HEK293T (cell line): Measurements from ENCODE around the gene HMGXB4.

Experiments used
- CTCF ChIA-PET: fragments of 350-600 bp; formaldehyde crosslinking; extraction: SDS; loops from one replicate; lab custom pipeline; 2021; ENCODE audit warnings: antibody characterized with exemption, inconsistent platforms; lab: Yijun Ruan, JAX
- POLR2A ChIA-PET: fragments of 350-600 bp; formaldehyde crosslinking; extraction: SDS; loops from one replicate; lab custom pipeline; 2020; ENCODE audit warnings: antibody characterized with exemption, inconsistent platforms; lab: Yijun Ruan, JAX
- DNase-seq: peaks from one replicate; pipeline ENCODE4 v3.0.0; 2012; ENCODE audit warnings: mixed read lengths; ENCODE audit errors: extremely low spot score
- ARNT ChIP-seq: fragments of 450-650 bp; IDR thresholded peaks from 2 replicates; pipeline ENCODE4 v1.6.1; 2017; ENCODE audit warnings: mild to moderate bottlenecking
- BHLHE40 ChIP-seq: fragments of 450-650 bp; IDR thresholded peaks from 2 replicates; pipeline ENCODE4 v1.6.1; 2016; ENCODE audit warnings: mild to moderate bottlenecking, moderate library complexity, borderline replicate concordance
- CTBP1 ChIP-seq: fragments of 450-650 bp; IDR thresholded peaks from 2 replicates; pipeline ENCODE4 v1.6.1; 2016; ENCODE audit warnings: borderline replicate concordance
- ELF4 ChIP-seq: fragments of 450-650 bp; IDR thresholded peaks from 2 replicates; pipeline ENCODE4 v1.6.1; 2017; ENCODE audit warnings: antibody characterized with exemption
- FOXA1 ChIP-seq: fragments of 450-650 bp; IDR thresholded peaks from 2 replicates; pipeline ENCODE4 v1.6.1; 2016; ENCODE audit warnings: mild to moderate bottlenecking
- FOXK2 ChIP-seq: fragments of 450-650 bp; IDR thresholded peaks from 2 replicates; pipeline ENCODE4 v1.6.1; 2016; ENCODE audit warnings: mild to moderate bottlenecking
- FOXM1 ChIP-seq: fragments of 450-650 bp; IDR thresholded peaks from 2 replicates; pipeline ENCODE4 v1.6.1; 2017; ENCODE audit warnings: mild to moderate bottlenecking, borderline replicate concordance
- HDGF ChIP-seq: fragments of 450-650 bp; IDR thresholded peaks from 2 replicates; pipeline ENCODE4 v1.6.1; 2017; ENCODE audit warnings: antibody characterized with exemption, borderline replicate concordance
- L3MBTL2 ChIP-seq: fragments of 450-650 bp; conservative IDR thresholded peaks from 2 replicates; pipeline ENCODE4 v1.6.1; 2016; ENCODE audit warnings: mild to moderate bottlenecking
- LEF1 ChIP-seq: fragments of 450-650 bp; IDR thresholded peaks from 2 replicates; pipeline ENCODE4 v1.6.1; 2017; ENCODE audit warnings: mild to moderate bottlenecking, borderline replicate concordance
- NFRKB ChIP-seq: fragments of 450-650 bp; IDR thresholded peaks from 2 replicates; pipeline ENCODE4 v1.6.1; 2016; ENCODE audit warnings: mild to moderate bottlenecking, moderate library complexity
- SP1 ChIP-seq: fragments of 450-650 bp; IDR thresholded peaks from 2 replicates; pipeline ENCODE4 v1.6.1; 2017
- SUZ12 ChIP-seq: fragments of 450-650 bp; IDR thresholded peaks from 2 replicates; pipeline ENCODE4 v1.6.1; 2016; ENCODE audit warnings: mild to moderate bottlenecking
- TARDBP ChIP-seq: fragments of 450-650 bp; IDR thresholded peaks from 2 replicates; pipeline ENCODE4 v1.6.1; 2016
- ZNF384 ChIP-seq: fragments of 450-650 bp; IDR thresholded peaks from 2 replicates; pipeline ENCODE4 v1.6.1; 2016
- TF ChIP-seq, protein P1 (sequence below): fragments of 450-650 bp; IDR thresholded peaks from 2 replicates; pipeline ENCODE4 v1.6.1; 2016

The HMGXB4 gene

DNA sequence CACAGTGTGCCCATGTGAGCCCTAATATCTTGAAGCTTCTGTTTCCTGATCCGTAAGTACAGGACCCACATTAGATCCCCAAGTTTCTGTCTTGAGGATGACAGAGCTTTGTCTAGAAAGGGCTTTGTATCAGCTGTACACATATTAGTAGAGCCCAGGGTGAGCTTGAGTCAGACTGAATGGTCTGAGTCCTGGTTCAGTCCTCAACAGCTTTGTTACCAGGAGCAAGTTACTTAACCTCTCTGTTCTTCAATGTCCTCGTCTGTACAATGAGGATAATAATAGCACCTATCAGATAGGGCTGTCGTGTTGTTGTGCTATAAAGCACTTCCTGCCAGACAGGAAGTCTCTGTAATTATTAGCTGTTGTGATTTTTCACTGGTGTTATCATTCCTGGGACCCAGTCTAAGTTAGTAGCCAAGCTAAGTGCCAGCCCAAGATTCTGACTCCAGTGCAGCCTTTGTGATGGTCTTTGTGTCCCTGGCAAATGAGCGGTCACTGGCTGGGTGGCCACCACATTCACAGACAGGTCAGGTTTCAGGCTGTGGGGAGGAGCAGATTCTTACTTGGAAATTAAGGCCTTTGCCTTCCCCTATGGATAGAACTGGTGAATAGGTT lies 49.2 kb downstream of the HMGXB4 start:
- no peak for DNase-seq
- CTCF ChIA-PET, result no interaction called here
- TF ChIP-seq, protein P1, sequence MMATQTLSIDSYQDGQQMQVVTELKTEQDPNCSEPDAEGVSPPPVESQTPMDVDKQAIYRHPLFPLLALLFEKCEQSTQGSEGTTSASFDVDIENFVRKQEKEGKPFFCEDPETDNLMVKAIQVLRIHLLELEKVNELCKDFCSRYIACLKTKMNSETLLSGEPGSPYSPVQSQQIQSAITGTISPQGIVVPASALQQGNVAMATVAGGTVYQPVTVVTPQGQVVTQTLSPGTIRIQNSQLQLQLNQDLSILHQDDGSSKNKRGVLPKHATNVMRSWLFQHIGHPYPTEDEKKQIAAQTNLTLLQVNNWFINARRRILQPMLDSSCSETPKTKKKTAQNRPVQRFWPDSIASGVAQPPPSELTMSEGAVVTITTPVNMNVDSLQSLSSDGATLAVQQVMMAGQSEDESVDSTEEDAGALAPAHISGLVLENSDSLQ, result no peak
- TF ChIP-seq BHLHE40, result no peak
- no peak for TF ChIP-seq HDGF
- TF ChIP-seq ELF4, result no peak
- TF ChIP-seq SP1, result no peak
- no peak for TF ChIP-seq TARDBP
- no peak for TF ChIP-seq FOXM1
- no peak for TF ChIP-seq L3MBTL2
- no peak for TF ChIP-seq CTBP1
- POLR2A ChIA-PET, result interaction anchor here (0.8 kb wide), 1 partner anchor 31 kb away, joined by 3 read pairs; no protein-coding TSS in a partner anchor

DNA sequence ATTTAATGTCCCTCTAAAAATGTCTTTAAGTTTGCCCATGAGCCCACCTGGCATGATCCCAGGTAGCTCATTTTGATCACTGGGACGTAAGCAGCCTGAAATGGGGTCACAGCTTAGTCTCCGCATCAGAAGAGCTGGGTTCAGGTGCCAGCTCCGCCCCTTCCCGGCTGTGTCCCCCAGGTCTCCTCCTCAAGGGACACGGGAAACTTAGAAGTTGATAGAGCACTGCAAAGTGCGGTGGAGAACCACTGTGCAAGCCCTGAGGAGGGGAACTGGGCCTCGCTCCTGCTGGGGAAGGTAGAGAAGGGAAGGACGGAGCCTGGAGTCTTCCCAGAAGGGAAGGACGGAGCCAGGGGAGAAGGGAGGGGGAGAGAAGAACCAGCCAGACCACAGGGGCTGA lies 50.1 kb downstream of the HMGXB4 start:
- CTCF ChIA-PET, result no interaction called here
- DNase-seq, result no peak
- TF ChIP-seq, protein P1, result no peak
- POLR2A ChIA-PET, result interaction anchor here (0.8 to 1.9 kb wide), 2 partner anchors 8 to 30 kb away, joined by 3 to 6 read pairs; partner anchors contain the start of gene TOM1

DNA sequence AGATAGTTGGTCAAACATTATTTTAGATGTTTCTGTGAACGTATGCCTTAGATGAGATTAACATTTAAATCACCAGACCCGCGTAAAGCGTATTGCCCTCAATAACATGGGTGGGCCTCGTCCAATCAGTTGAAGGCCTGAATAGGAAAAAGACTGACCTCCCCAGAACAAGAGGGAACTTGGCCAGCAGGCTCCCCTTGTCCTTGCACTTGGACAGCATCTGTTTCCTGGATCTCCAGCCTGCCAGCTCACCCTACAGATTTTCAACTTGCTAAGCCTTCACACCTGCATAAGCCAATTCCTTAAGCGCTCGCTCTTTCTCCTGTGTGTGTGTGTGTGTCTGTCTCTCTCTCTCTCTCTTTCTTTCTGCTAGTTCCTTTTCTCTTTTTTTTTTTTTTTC lies 50.6 kb downstream of the HMGXB4 start:
- TF ChIP-seq ARNT, result no peak
- no peak for TF ChIP-seq HDGF
- no peak for TF ChIP-seq SP1
- TF ChIP-seq ELF4, result no peak
- TF ChIP-seq FOXK2, result no peak
- TF ChIP-seq BHLHE40, result no peak
- no peak for TF ChIP-seq FOXM1
- no peak for TF ChIP-seq CTBP1
- TF ChIP-seq NFRKB, result no peak
- no peak for TF ChIP-seq FOXA1
- no peak for TF ChIP-seq ZNF384
- TF ChIP-seq L3MBTL2, result no peak
- TF ChIP-seq SUZ12, result no peak
- TF ChIP-seq LEF1, result no peak
- CTCF ChIA-PET, result no interaction called here
- POLR2A ChIA-PET, result interaction anchor here (1.9 kb wide), 1 partner anchor 8 kb away, joined by 6 read pairs; the partner anchor contains the start of gene TOM1
- no peak for DNase-seq

DNA sequence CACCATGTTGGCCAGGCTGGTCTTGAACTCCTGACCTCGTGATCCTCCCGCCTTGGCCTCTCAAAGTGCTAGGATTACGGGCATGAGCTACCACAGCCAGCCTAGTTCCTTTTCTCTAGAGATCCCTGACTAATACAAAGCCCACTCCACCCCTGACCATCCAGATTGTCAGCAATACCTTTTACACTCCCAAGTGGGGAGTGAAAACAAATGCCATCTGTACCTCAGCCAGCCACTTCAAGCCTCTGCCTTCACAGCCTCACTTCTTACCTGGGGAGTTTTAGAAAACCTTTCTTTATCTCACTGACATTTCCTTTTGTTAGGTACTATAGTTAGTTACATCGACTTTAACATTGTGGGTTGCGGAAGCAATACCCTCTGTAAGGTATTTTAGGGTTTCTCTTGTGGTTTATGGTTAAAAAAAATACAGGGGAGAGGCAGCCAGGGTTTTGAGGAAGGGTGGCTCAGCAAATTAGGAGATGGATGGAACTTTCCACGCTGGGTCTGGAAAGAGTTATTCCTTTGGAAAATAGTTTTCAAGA lies 51.3 kb downstream of the HMGXB4 start:
- CTCF ChIA-PET, result no interaction called here
- TF ChIP-seq ARNT (no peak), ELF4 (no peak), SUZ12 (no peak)
- no peak for DNase-seq
- POLR2A ChIA-PET, result interaction anchor here (1.9 kb wide), 1 partner anchor 9 kb away, joined by 6 read pairs; the partner anchor contains the start of gene TOM1

DNA sequence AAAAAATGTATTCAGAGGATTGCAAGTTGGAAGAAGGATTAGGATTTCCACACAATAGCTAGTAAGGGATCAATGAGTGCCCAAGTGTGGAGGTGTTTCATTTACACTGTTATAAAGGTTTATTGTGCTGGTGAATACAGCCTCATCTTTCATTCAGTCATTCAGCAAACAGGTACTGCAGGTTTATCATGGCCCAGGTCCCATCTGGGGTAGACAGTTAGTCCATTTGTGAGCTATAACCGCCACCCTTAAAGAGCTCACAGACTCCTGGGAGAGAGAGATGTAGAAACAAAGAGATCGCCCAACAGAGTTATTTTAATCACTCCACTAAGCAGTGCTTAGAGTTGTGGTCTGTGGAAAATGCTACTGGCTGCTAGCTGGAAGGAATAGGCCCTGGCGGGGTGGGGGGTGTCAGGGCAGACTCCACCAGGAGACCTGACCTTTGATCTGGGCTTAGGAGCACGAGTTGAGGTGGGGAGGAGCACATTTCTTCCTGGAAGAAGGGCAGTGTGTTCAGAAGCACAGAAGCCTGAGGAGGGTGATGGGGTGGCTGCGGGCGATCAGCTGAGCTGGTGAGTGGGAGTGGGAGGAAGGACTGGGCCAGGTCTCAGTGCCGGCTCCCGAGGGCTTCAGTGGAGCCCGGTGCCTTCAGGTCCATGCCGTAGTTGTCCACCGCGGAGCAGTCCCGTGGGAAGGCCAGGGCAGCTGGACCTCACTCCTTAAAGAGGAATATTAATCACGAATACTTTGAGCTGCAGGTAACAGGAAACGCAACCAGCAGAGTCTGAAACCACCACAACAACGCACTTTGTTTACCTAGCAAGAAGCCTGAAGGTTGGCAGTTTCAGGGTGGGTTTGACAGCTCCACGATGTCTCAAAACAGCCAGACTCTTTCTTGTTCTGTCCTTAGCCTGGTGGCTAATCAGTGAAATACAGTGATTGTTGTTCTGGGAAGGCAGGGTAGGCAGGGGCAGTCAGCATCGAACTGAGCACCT lies 53.6 kb downstream of the HMGXB4 start:
- no peak for TF ChIP-seq L3MBTL2
- no peak for TF ChIP-seq FOXM1
- TF ChIP-seq SP1, result no peak
- TF ChIP-seq FOXA1, result no peak
- no peak for TF ChIP-seq FOXK2
- TF ChIP-seq BHLHE40, result no peak
- no peak for TF ChIP-seq SUZ12
- no peak for TF ChIP-seq ARNT
- no peak for TF ChIP-seq ELF4
- TF ChIP-seq ZNF384, result no peak
- no peak for TF ChIP-seq TARDBP
- TF ChIP-seq CTBP1, result no peak
- TF ChIP-seq, protein P1, result no peak
- no peak for TF ChIP-seq HDGF
- no peak for TF ChIP-seq LEF1
- TF ChIP-seq NFRKB, result no peak
- no peak for DNase-seq
- POLR2A ChIA-PET, result interaction anchor here (2.0 kb wide), 1 partner anchor 11 kb away, joined by 9 read pairs; the partner anchor contains the start of gene TOM1
- CTCF ChIA-PET, result no interaction called here

DNA sequence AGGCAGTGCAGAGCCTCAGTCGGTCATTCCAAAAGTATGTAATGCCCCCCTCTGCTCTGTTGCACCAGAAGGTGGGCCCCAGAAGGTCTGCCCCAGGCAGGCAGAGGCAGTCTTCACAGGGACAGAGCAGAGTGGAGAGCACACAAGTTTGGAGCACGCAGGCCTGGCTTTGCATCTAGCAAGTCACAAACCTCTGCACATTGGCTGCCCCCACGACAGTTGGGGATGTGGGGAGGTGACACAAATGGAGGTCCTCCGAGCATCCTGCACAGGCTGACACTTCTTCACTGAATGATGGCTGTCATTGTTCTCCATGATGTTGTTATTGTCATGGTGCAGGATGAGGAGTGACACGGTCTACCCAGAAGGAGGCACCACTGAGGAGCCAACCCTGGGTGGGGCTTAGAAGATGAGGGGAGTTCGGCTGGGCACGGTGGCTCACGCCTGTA lies 54.3 kb downstream of the HMGXB4 start:
- TF ChIP-seq SP1 (no peak), FOXA1 (no peak), CTBP1 (no peak), L3MBTL2 (no peak), NFRKB (no peak), HDGF (no peak), SUZ12 (no peak), ARNT (no peak), ELF4 (no peak), TARDBP (no peak), FOXK2 (no peak), BHLHE40 (no peak), ZNF384 (no peak), LEF1 (no peak), FOXM1 (no peak)
- TF ChIP-seq, protein P1, result no peak
- CTCF ChIA-PET, result no interaction called here
- POLR2A ChIA-PET, result interaction anchor here (2.0 kb wide), 1 partner anchor 12 kb away, joined by 9 read pairs; the partner anchor contains the start of gene TOM1
- DNase-seq, result no peak
